HCT116 (cell line): ENCODE data around the gene TPMT. TPM values are rescaled to one million over a fixed set of nuclear protein-coding genes. Genes with fewer than 3 reads are reported as not detected.

Experiments
- ATAC-seq: fragments of 200-7000 bp; cut with Tn5 transposase; 2 replicates; pipeline ENCODE4 v1.9.1; 2020; ENCODE audit warnings: mild to moderate bottlenecking, moderate library complexity
- BruUV-seq: library from RNA; stranded (reverse); fragments of 400-500 nt; replicated peaks from 2 replicates; lab custom pipeline; 2021; lab: Mats Ljungman, UMichigan
- CTCF ChIA-PET: fragments of 300-600 bp; sonication (Branson Sonifier 250); formaldehyde crosslinking; loops from one replicate; lab custom pipeline; 2021; ENCODE audit warnings: antibody characterized with exemption; lab: Charles Lee
- POLR2A ChIA-PET: fragments of 300-600, 350-600 bp; sonication (Branson Sonifier 250); formaldehyde crosslinking; loops from one replicate; lab custom pipeline; 2021; ENCODE audit warnings: antibody characterized with exemption; lab: Charles Lee
- RAD21 ChIA-PET, 2 experiments: fragments of 300-600 bp; sonication (Branson Sonifier 250); formaldehyde crosslinking; loops; one replicate each; lab custom pipeline; 2023; ENCODE audit warnings: low total read pairs in 2 of 2; ENCODE audit not compliant: uncharacterized antibody in 2 of 2, unreplicated experiment in 2 of 2, low non-redundant PET in 1 of 2; lab: Charles Lee
- DNase-seq: peaks from one replicate; pipeline ENCODE4 v3.0.0-alpha.2; 2010; ENCODE audit warnings: low read depth, low spot score
- H2AFZ ChIP-seq: fragments of 200-600 bp; shearing (Covaris generic), sonication (generic); 2 replicates; pipeline ENCODE4 v1.6.1; 2017; ENCODE audit warnings: low read depth, mixed run types, mixed read lengths, antibody characterized with exemption, low read length; ENCODE audit not compliant: poor library complexity, severe bottlenecking
- H3K27ac ChIP-seq: 2 replicates; pipeline ENCODE4 v1.5.1; 2012; ENCODE audit warnings: low read depth, low read length
- H3K27me3 ChIP-seq: fragments of 200-600 bp; sonication (generic); 2 replicates; pipeline ENCODE4 v1.6.1; 2016; ENCODE audit warnings: mixed run types, low read length, mixed read lengths; ENCODE audit not compliant: insufficient read depth
- H3K36me3 ChIP-seq, 2 experiments: fragments of 200-500 bp in 1 of 2; fragments of 200-600 bp in 1 of 2; sonication (Bioruptor generic) in 1 of 2; sonication (generic) in 1 of 2; 2 replicates each; pipeline versions ENCODE4 v1.5.1 to v1.6.1; 2014 to 2016; ENCODE audit warnings: low read length in 2 of 2, inconsistent platforms in 1 of 2, mixed read lengths in 1 of 2, mixed run types in 1 of 2; ENCODE audit not compliant: insufficient read depth in 2 of 2, control insufficient read depth in 1 of 2
- H3K4me1 ChIP-seq, 2 experiments: fragments of 200-600 bp in 1 of 2; sonication (generic) in 1 of 2; 2 replicates each; pipeline versions ENCODE4 v1.5.1 to v1.6.1; 2012 to 2017; ENCODE audit warnings: low read length in 2 of 2, inconsistent platforms in 1 of 2, mild to moderate bottlenecking in 1 of 2, mixed read lengths in 1 of 2, mixed run types in 1 of 2, moderate library complexity in 1 of 2; ENCODE audit not compliant: insufficient read depth in 2 of 2, control insufficient read depth in 1 of 2
- H3K4me2 ChIP-seq: fragments of 200-600 bp; sonication (generic); 2 replicates; pipeline ENCODE4 v1.6.1; 2017; ENCODE audit warnings: mixed run types, low read length, mixed read lengths
- H3K4me3 ChIP-seq, 2 experiments: fragments of 200-600 bp in 1 of 2; sonication (generic) in 1 of 2; replicated peaks in 1 of 2; 2 replicates each; pipeline ENCODE4 v1.5.1; 2011 to 2016; ENCODE audit warnings: low read length in 2 of 2, control low read depth in 1 of 2, low read depth in 1 of 2, mild to moderate bottlenecking in 1 of 2, mixed read lengths in 1 of 2, mixed run types in 1 of 2
- H3K79me2 ChIP-seq: fragments of 200-600 bp; sonication (generic); 2 replicates; pipeline ENCODE4 v1.6.1; 2017; ENCODE audit warnings: mild to moderate bottlenecking, mixed run types, low read length, moderate library complexity, mixed read lengths; ENCODE audit not compliant: insufficient read depth
- H3K9ac ChIP-seq: fragments of 200-600 bp; sonication (generic); 2 replicates; pipeline ENCODE4 v1.6.1; 2016; ENCODE audit warnings: low read length, mixed read lengths
- H3K9me2 ChIP-seq: fragments of 200-600 bp; sonication (generic), shearing (Covaris generic); 2 replicates; pipeline ENCODE4 v1.6.1; 2017; ENCODE audit warnings: mixed run types, mild to moderate bottlenecking, moderate library complexity; ENCODE audit not compliant: insufficient read depth
- H3K9me3 ChIP-seq, 2 experiments: fragments of 200-500 bp in 1 of 2; fragments of 200-600 bp in 1 of 2; sonication (Bioruptor generic) in 1 of 2; sonication (generic) in 1 of 2; 2 replicates each; pipeline ENCODE4 v1.6.1; 2014 to 2017; ENCODE audit warnings: low read length in 2 of 2, mixed read lengths in 2 of 2, inconsistent platforms in 1 of 2, low read depth in 1 of 2, mild to moderate bottlenecking in 1 of 2, mixed run types in 1 of 2, moderate library complexity in 1 of 2; ENCODE audit not compliant: control insufficient read depth in 1 of 2, insufficient read depth in 1 of 2
- H4K20me1 ChIP-seq: fragments of 200-600 bp; sonication (generic), shearing (Covaris generic); 2 replicates; pipeline ENCODE4 v1.6.1; 2017; ENCODE audit warnings: mixed run types, mild to moderate bottlenecking, moderate library complexity; ENCODE audit not compliant: insufficient read depth
- ATF3 ChIP-seq: IDR thresholded peaks from 2 replicates; pipeline ENCODE4 v1.6.1; 2012
- CTCF ChIP-seq, 3 experiments: fragments of 200-600 bp in 1 of 3; sonication (generic) in 1 of 3; IDR thresholded peaks in 2 of 3; conservative IDR thresholded peaks in 1 of 3; 2 replicates each; pipeline ENCODE4 v1.5.1; 2012 to 2017; ENCODE audit warnings: low read depth in 2 of 3, low read length in 2 of 3, antibody characterized with exemption in 1 of 3, borderline replicate concordance in 1 of 3, control low read depth in 1 of 3, mild to moderate bottlenecking in 1 of 3, mixed read lengths in 1 of 3, mixed run types in 1 of 3, moderate library complexity in 1 of 3; ENCODE audit not compliant: insufficient read depth in 1 of 3
- ELF1 ChIP-seq: IDR thresholded peaks from 2 replicates; pipeline ENCODE4 v1.6.1; 2012; ENCODE audit warnings: low read depth, borderline replicate concordance
- EZH2 ChIP-seq: fragments of 200-600 bp; sonication (generic); IDR thresholded peaks from 2 replicates; pipeline ENCODE4 v1.6.1; 2017; ENCODE audit warnings: antibody characterized with exemption, mixed run types
- EZH2phosphoT487 ChIP-seq: fragments of 200-600 bp; IDR thresholded peaks from 2 replicates; pipeline ENCODE4 v1.6.1; 2018; ENCODE audit warnings: antibody characterized with exemption, borderline replicate concordance
- FOSL1 ChIP-seq: IDR thresholded peaks from 2 replicates; pipeline ENCODE4 v1.6.1; 2012; ENCODE audit warnings: low read depth
- JUND ChIP-seq: IDR thresholded peaks from 2 replicates; pipeline ENCODE4 v1.6.1; 2012
- POLR2A ChIP-seq: IDR thresholded peaks from 2 replicates; pipeline ENCODE4 v1.7.0; 2011; ENCODE audit warnings: borderline replicate concordance; ENCODE audit not compliant: insufficient read depth, insufficient read length; ENCODE audit errors: extremely low read depth
- POLR2AphosphoS5 ChIP-seq: IDR thresholded peaks from 2 replicates; pipeline ENCODE4 v1.6.1; 2011; ENCODE audit warnings: mild to moderate bottlenecking, low read depth, low read length, moderate library complexity
- RAD21 ChIP-seq: IDR thresholded peaks from 2 replicates; pipeline ENCODE4 v1.6.1; 2012; ENCODE audit warnings: low read depth, mild to moderate bottlenecking
- REST ChIP-seq: IDR thresholded peaks from 2 replicates; pipeline ENCODE4 v1.6.1; 2012; ENCODE audit warnings: low read depth
- SIN3A ChIP-seq: IDR thresholded peaks from 2 replicates; pipeline ENCODE4 v1.6.1; 2012; ENCODE audit warnings: low read depth
- SP1 ChIP-seq: IDR thresholded peaks from 2 replicates; pipeline ENCODE4 v1.6.1; 2012; ENCODE audit warnings: low read depth
- TCF7L2 ChIP-seq: IDR thresholded peaks from 2 replicates; pipeline ENCODE4 v1.7.0; 2011; ENCODE audit warnings: borderline replicate concordance, inconsistent platforms; ENCODE audit not compliant: insufficient read depth, insufficient read length; ENCODE audit errors: extremely low read depth
- YY1 ChIP-seq: IDR thresholded peaks from 2 replicates; pipeline ENCODE4 v1.6.1; 2011; ENCODE audit warnings: low read length, low read depth, moderate library complexity, mild to moderate bottlenecking; ENCODE audit not compliant: insufficient replicate concordance; ENCODE audit errors: extremely low read depth
- ZBTB33 ChIP-seq: IDR thresholded peaks from 2 replicates; pipeline ENCODE4 v1.6.1; 2011; ENCODE audit warnings: mild to moderate bottlenecking, low read length, moderate library complexity; ENCODE audit not compliant: insufficient replicate concordance; ENCODE audit errors: extremely low read depth
- ZFX ChIP-seq: fragments of 450-650 bp; IDR thresholded peaks from 2 replicates; pipeline ENCODE4 v1.6.1; 2017
- intact Hi-C: fragments of 100-400 bp; cut with micrococcal nuclease; formaldehyde crosslinking; loops from 2 replicates; pipeline ENCODE4 v1.10.0; 2022
- total RNA-seq: library from RNA; stranded (reverse); gene quantifications from one replicate; pipeline ENCODE4 v1.2.1, GENCODE V29; 2021; ENCODE audit not compliant: unreplicated experiment

Gene TPMT
- total RNA-seq, 1 experiment from 2014 or later = 10.1 TPM

GRCh38 chr6:18126121-18126520, 28.8 kb downstream of the TPMT start:
- TF ChIP-seq FOSL1 (no peak), YY1 (no peak), POLR2AphosphoS5 (no peak), ATF3 (no peak), EZH2 (no peak), TCF7L2 (no peak), CTCF (IDR thresholded peaks at IDR 0.05 in 2 of 3, conservative IDR thresholded peaks at IDR 0.05 in 1 of 3; ENCODE audit: borderline replicate concordance in 1 of 3, insufficient read depth in 1 of 3, low read depth in 2 of 3, low read length in 2 of 3) (no peak), SIN3A (no peak), ZBTB33 (no peak), JUND (no peak), RAD21 (no peak), REST (no peak), ELF1 (no peak), EZH2phosphoT487 (no peak), SP1 (no peak), POLR2A (no peak), ZFX (no peak)
- H2AFZ ChIP-seq = no peak overlapping the region
- ChIA-PET RAD21 (no interaction called here), CTCF (no interaction called here), POLR2A (no interaction called here)
- DNase-seq (no peak), ATAC-seq (no peak)
- H3K4me2 ChIP-seq = no peak overlapping the region
- no peak overlapping the region for H3K4me3 ChIP-seq
- no peak overlapping the region for H3K9ac ChIP-seq
- H3K27ac ChIP-seq = no peak overlapping the region
- no peaks in the 10 kb centered on the region for H3K36me3 ChIP-seq
- no TSS peak for BruUV-seq
- no peaks in the 10 kb centered on the region for H3K9me3 ChIP-seq
- no peaks in the 10 kb centered on the region for H3K27me3 ChIP-seq
- no peaks in the 10 kb centered on the region for H4K20me1 ChIP-seq
- intact Hi-C loops = no loop called here
- no peaks in the 10 kb centered on the region for H3K9me2 ChIP-seq
- no peaks in the 10 kb centered on the region for H3K79me2 ChIP-seq
- no peaks in the 10 kb centered on the region for H3K4me1 ChIP-seq
